ENCODE data around the gene VAV2. TPM values are rescaled to one million over a fixed set of nuclear protein-coding genes. Genes with fewer than 3 reads are reported as not detected.

VAV2 gene
- total RNA-seq, 2 experiments from 2014 or later: 11.0 to 27.8 TPM

DNA sequence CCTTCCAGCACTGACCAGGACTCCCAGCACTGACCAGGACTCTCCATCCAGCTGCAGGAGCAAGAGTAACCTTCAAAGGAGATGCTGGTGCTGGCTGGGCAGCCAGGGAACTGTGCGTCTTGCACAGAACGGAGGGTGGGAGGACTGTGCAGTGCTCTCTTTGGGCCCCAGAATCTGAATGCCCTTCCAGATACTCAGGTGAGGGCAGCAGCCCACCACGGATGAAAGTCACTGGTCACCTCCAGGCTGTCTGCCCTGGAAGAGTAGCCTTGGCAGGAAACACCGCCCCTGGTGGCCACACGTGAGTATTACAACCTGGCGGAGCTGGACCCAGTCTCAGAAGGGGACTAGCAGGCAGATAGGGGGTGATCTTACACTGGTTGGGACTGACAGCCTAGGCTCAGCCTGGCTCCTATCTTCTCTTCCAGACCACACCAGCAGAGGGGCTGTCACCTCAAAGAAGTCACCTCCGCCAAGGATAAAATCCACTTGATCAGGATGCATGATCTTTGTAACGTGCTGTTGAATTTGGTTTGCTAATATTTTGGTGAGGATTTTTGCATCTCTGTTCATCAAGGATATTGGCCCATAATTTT, 249.2 kb downstream of the VAV2 start:
- H3K4me3 ChIP-seq (ENCODE audit: low read depth, low read length, poor library complexity, severe bottlenecking): no peak overlapping the region
- H3K27ac ChIP-seq (ENCODE audit: low read depth, low read length, poor library complexity, severe bottlenecking): no peak overlapping the region
- TF ChIP-seq EZH2phosphoT487 (IDR thresholded peaks at IDR 0.05; ENCODE audit: borderline replicate concordance, low read depth, low read length): no peak
- TF ChIP-seq, protein P1, sequence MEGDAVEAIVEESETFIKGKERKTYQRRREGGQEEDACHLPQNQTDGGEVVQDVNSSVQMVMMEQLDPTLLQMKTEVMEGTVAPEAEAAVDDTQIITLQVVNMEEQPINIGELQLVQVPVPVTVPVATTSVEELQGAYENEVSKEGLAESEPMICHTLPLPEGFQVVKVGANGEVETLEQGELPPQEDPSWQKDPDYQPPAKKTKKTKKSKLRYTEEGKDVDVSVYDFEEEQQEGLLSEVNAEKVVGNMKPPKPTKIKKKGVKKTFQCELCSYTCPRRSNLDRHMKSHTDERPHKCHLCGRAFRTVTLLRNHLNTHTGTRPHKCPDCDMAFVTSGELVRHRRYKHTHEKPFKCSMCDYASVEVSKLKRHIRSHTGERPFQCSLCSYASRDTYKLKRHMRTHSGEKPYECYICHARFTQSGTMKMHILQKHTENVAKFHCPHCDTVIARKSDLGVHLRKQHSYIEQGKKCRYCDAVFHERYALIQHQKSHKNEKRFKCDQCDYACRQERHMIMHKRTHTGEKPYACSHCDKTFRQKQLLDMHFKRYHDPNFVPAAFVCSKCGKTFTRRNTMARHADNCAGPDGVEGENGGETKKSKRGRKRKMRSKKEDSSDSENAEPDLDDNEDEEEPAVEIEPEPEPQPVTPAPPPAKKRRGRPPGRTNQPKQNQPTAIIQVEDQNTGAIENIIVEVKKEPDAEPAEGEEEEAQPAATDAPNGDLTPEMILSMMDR (conservative IDR thresholded peaks at IDR 0.05; ENCODE audit: low read length): peak; percentile 98
- peaks cover 6% of the 10 kb centered on the region for H3K4me1 ChIP-seq (ENCODE audit: insufficient read depth, low read length, poor library complexity, severe bottlenecking)
- no peaks in the 10 kb centered on the region for H3K79me2 ChIP-seq (ENCODE audit: insufficient read depth, low read depth, low read length)
- peak; percentile 84 for DNase-seq (ENCODE audit: low spot score)
- no peaks in the 10 kb centered on the region for H4K20me1 ChIP-seq (ENCODE audit: insufficient read depth, low read length)
- H3K9me2 ChIP-seq (ENCODE audit: insufficient read depth, low read length): no peaks in the 10 kb centered on the region
- intact Hi-C loops (cut with micrococcal nuclease; ENCODE audit: unreplicated experiment): loop anchor here (2.0 kb wide), 1 partner anchor 252 kb away; no protein-coding TSS in a partner anchor
- POLR2A ChIA-PET: no interaction called here
- CTCF ChIA-PET (ENCODE audit: unreplicated experiment): interaction anchor here (0.6 kb wide), 3 partner anchors 32 to 282 kb away, joined by 3 read pairs; no protein-coding TSS in a partner anchor
- H3K36me3 ChIP-seq (ENCODE audit: insufficient read depth, low read length): no peaks in the 10 kb centered on the region
- no peak overlapping the region for H2AFZ ChIP-seq (ENCODE audit: low read length)
- no peaks in the 10 kb centered on the region for H3K9me3 ChIP-seq (ENCODE audit: low read length)
- no TSS peak for BruUV-seq (replicated peaks)
- no peak overlapping the region for H3K4me2 ChIP-seq (ENCODE audit: low read length)

DNA sequence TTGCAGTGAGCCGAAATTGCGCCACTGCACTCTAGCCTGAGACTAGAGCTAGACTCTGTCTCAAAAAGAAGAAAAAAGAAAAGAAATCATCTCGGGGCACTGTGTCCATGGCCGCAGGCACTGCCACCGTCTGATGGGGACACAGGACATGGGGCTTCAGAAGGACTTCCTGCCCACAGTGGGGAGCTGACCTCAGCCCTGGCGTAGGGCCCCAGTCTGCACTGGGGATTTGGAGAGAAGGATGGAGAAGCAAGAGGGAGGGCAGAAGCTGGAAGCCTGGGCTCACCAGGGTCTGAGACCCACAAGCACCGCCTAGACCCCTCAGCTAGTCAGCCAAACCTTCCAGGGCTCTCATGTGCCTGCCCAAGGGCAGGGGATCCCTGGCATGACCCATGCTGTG, 249.9 kb downstream of the VAV2 start:
- CTCF ChIA-PET (ENCODE audit: unreplicated experiment): no interaction called here
- H3K4me2 ChIP-seq (ENCODE audit: low read length): no peak overlapping the region
- H3K9me2 ChIP-seq (ENCODE audit: insufficient read depth, low read length): no peaks in the 10 kb centered on the region
- no peaks in the 10 kb centered on the region for H3K79me2 ChIP-seq (ENCODE audit: insufficient read depth, low read depth, low read length)
- H4K20me1 ChIP-seq (ENCODE audit: insufficient read depth, low read length): no peaks in the 10 kb centered on the region
- H3K4me3 ChIP-seq (ENCODE audit: low read depth, low read length, poor library complexity, severe bottlenecking): no peak overlapping the region
- POLR2A ChIA-PET: interaction anchor here (0.6 kb wide), 1 partner anchor 275 kb away, joined by 3 read pairs; no protein-coding TSS in a partner anchor
- no peak overlapping the region for H2AFZ ChIP-seq (ENCODE audit: low read length)
- BruUV-seq (replicated peaks): no TSS peak
- TF ChIP-seq, protein P1 (conservative IDR thresholded peaks at IDR 0.05; ENCODE audit: low read length): no peak
- TF ChIP-seq EZH2phosphoT487 (IDR thresholded peaks at IDR 0.05; ENCODE audit: borderline replicate concordance, low read depth, low read length): no peak
- no peaks in the 10 kb centered on the region for H3K36me3 ChIP-seq (ENCODE audit: insufficient read depth, low read length)
- intact Hi-C loops (cut with micrococcal nuclease; ENCODE audit: unreplicated experiment): loop anchor here (2.0 kb wide), 1 partner anchor 253 kb away; no protein-coding TSS in a partner anchor
- no peak for DNase-seq (ENCODE audit: low spot score)
- H3K27ac ChIP-seq (ENCODE audit: low read depth, low read length, poor library complexity, severe bottlenecking): no peak overlapping the region
- no peaks in the 10 kb centered on the region for H3K9me3 ChIP-seq (ENCODE audit: low read length)
- peaks cover 8% of the 10 kb centered on the region for H3K4me1 ChIP-seq (ENCODE audit: insufficient read depth, low read length, poor library complexity, severe bottlenecking)

DNA sequence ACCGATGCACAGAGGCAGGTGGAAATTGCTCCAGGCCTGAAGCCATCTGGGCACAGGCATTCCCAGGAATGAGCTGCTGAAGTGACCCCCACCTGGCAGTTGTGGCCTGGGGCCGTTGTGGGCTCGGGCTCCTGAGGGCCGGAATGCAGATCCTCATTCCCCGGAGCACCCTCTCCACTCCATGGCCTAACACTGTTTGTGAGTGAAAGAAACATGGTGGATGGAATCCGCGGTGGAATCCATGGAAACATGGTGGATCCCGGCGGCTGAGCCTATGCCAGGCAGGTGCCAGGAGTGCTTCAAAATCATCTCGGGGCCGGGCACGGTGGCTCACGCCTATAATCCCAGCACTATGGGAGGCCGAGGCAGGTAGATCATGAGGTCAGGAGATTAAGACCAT, 250.4 kb downstream of the VAV2 start:
- intact Hi-C loops (cut with micrococcal nuclease; ENCODE audit: unreplicated experiment): loop anchor here (2.0 kb wide), 1 partner anchor 253 kb away; no protein-coding TSS in a partner anchor
- Histone ChIP-seq H3K27ac (ENCODE audit: low read depth, low read length, poor library complexity, severe bottlenecking) (no peak overlapping the region), H3K4me1 (ENCODE audit: insufficient read depth, low read length, poor library complexity, severe bottlenecking) (peaks cover 8% of the 10 kb centered on the region), H3K79me2 (ENCODE audit: insufficient read depth, low read depth, low read length) (no peaks in the 10 kb centered on the region), H3K36me3 (ENCODE audit: insufficient read depth, low read length) (no peaks in the 10 kb centered on the region), H3K4me3 (ENCODE audit: low read depth, low read length, poor library complexity, severe bottlenecking) (no peak overlapping the region), H3K9me2 (ENCODE audit: insufficient read depth, low read length) (no peaks in the 10 kb centered on the region), H3K9me3 (ENCODE audit: low read length) (no peaks in the 10 kb centered on the region), H4K20me1 (ENCODE audit: insufficient read depth, low read length) (no peaks in the 10 kb centered on the region), H2AFZ (ENCODE audit: low read length) (no peak overlapping the region), H3K4me2 (ENCODE audit: low read length) (no peak overlapping the region)
- CTCF ChIA-PET (ENCODE audit: unreplicated experiment): no interaction called here
- TF ChIP-seq EZH2phosphoT487 (IDR thresholded peaks at IDR 0.05; ENCODE audit: borderline replicate concordance, low read depth, low read length): no peak
- TF ChIP-seq, protein P1 (conservative IDR thresholded peaks at IDR 0.05; ENCODE audit: low read length): no peak
- no peak for DNase-seq (ENCODE audit: low spot score)
- POLR2A ChIA-PET: interaction anchor here (0.6 kb wide), 1 partner anchor 276 kb away, joined by 3 read pairs; no protein-coding TSS in a partner anchor
- BruUV-seq (replicated peaks): no TSS peak
